ACC112 (cell line): ENCODE data around the gene SGIP1.
"Not testable (repeated sequence)": the region's sequence is repeated elsewhere in the genome, so short reads cannot be mapped to it uniquely, and the experiment has no call there.

Source experiments
- H2AFZ ChIP-seq: fragments of 200-600 bp; sonication (generic); one replicate; pipeline ENCODE4 v1.6.0; 2017; ENCODE audit warnings: antibody characterized with exemption, low read length; ENCODE audit not compliant: unreplicated experiment
- H3K27ac ChIP-seq: fragments of 200-600 bp; sonication (generic); 2 replicates; pipeline ENCODE4 v1.5.1; 2014; ENCODE audit warnings: low read depth, mild to moderate bottlenecking, antibody characterized with exemption, low read length, moderate library complexity
- H3K27me3 ChIP-seq: fragments of 200-600 bp; sonication (generic); 2 replicates; pipeline ENCODE4 v1.6.1; 2014; ENCODE audit warnings: mild to moderate bottlenecking, antibody characterized with exemption, low read length, moderate library complexity, mixed read lengths; ENCODE audit not compliant: insufficient read depth
- H3K36me3 ChIP-seq: fragments of 200-600 bp; sonication (generic); 2 replicates; pipeline ENCODE4 v1.6.1; 2016; ENCODE audit warnings: mild to moderate bottlenecking, antibody characterized with exemption, low read length, moderate library complexity, mixed read lengths; ENCODE audit not compliant: insufficient read depth
- H3K4me1 ChIP-seq: fragments of 200-600 bp; sonication (generic); one replicate; pipeline ENCODE4 v1.6.1; 2016; ENCODE audit warnings: low read length, mixed read lengths; ENCODE audit not compliant: insufficient read depth, unreplicated experiment, control insufficient read depth
- H3K4me3 ChIP-seq: fragments of 200-600 bp; sonication (generic); 2 replicates; pipeline ENCODE4 v1.5.1; 2014; ENCODE audit warnings: mild to moderate bottlenecking, low read depth, low read length
- H3K79me2 ChIP-seq: fragments of 200-600 bp; sonication (generic); one replicate; pipeline ENCODE4 v1.6.0; 2016; ENCODE audit warnings: low read length; ENCODE audit not compliant: control insufficient read depth, unreplicated experiment, insufficient read depth

The SGIP1 gene

DNA sequence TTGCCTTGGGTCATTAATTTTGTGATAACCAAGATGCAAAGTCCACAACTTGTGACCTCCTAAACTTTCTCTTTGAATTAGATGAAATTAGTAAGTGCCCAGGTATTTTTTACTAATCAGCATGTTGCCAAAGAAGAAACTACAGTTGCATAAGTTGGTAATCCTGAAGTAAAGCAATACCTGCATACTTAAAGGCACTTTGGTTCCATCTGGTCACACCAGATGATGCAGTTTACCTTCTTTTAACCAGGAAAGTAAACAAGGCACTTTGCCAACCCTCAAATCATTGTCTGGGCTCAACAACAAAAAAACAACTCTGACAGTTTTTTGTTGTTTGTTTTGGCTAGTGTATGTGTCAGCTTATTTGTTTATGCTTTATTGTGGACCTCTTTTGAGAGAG is 162.8 kb downstream of the SGIP1 start:
- Histone ChIP-seq H3K79me2 (no peaks in the 10 kb centered on the region), H3K4me3 (no peak overlapping the region), H3K36me3 (no peaks in the 10 kb centered on the region), H3K4me1 (no peaks in the 10 kb centered on the region), H3K27me3 (no peaks in the 10 kb centered on the region), H2AFZ (no peak overlapping the region), H3K27ac (no peak overlapping the region)

DNA sequence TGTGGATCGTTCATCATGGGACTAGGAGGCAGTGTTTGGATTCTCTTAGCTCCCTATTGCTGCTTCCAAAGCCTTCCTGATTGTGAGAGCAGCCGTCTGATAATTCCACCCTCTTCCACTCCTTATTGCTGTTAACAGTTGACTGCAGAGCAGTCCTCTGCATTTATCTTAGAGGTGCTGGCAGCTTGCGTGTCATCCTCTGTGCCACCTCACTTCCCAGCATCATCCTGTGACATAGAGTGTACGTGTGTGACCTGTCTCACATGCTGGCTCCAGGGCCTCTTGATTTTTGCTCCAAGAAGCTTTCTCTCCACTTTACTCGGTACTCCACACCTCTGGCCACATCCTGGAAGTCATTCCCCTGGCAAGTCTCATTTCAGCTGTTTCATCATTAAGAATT is 165.3 kb downstream of the SGIP1 start:
- Histone ChIP-seq H2AFZ (no peak overlapping the region), H3K4me3 (no peak overlapping the region), H3K36me3 (no peaks in the 10 kb centered on the region), H3K4me1 (no peaks in the 10 kb centered on the region), H3K27me3 (no peaks in the 10 kb centered on the region), H3K27ac (no peak overlapping the region), H3K79me2 (no peaks in the 10 kb centered on the region)

DNA sequence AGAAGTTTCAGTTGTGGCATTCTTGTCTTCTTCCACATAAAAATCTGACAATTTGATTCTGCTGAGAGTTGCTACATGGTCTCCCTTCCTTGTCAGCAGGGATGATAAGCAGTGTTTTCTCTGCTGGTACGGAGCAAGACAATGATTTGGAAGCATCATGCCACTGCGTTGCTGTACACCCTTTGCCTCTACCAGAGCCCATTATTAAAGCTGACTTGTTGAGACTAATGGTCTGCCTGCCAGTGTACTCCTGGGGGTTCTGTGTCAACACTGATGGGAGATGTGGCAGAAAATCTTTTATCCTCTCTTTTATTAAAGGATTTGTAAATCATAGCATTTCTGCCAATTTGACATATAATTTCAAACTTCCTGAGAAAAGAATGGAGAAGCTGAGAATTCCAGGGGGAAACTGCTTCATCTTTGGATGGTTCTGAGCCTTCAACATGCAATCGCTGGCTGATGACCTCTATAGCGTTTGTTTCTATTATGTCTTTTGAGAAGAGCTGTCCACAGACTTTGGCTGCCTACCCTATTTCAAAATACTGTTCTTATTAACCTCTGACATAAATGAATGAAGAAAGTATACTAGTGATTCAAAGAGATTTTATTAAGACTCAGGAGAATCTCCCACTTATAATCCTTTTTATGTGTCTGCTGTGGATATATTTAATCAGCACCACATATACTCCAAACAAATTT is 170.4 kb downstream of the SGIP1 start:
- no peak overlapping the region for H3K4me3 ChIP-seq
- H3K36me3 ChIP-seq, result no peaks in the 10 kb centered on the region
- no peak overlapping the region for H3K27ac ChIP-seq
- no peaks in the 10 kb centered on the region for H3K4me1 ChIP-seq
- H2AFZ ChIP-seq, result no peak overlapping the region
- H3K79me2 ChIP-seq, result no peaks in the 10 kb centered on the region
- H3K27me3 ChIP-seq, result no peaks in the 10 kb centered on the region

DNA sequence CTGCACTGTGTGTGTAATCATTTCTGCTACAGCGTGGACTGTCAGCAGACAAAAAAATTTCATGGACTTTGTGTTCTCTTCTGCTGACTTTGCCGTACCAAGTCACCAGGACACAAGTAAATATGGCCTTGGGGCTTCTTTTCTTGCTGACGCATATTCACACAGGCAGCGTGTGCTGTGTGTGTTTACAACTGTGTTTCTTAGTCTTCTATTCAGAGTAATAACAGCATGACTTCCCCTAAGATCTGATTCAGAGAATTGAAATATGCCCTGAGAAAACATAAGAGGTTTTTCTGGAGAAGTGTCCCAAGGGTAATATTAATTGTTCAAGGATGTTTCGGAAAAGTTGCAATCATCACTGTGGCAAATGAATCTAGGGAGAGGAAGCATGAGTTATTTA is 171.2 kb downstream of the SGIP1 start:
- H3K27ac ChIP-seq, result no peak overlapping the region

DNA sequence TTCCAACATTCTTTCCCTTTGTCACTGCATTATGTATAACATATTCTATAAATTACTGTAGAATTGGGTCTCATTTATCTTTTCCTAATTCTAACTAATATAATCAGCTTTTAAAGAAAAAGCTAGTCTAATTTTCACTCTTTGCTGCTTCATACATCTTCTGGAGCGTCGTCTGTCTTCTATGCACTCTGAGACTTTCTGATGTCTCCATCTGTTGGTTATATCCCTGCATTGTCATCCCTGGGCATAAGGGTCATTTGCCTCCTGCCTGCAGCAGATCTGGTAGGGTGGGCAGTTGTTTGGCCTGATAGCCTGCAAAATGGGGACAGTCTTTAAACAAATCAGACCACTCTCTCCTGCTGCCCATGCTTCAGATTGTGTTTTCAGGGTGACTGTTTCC is 177.5 kb downstream of the SGIP1 start:
- Histone ChIP-seq H3K4me3 (no peak overlapping the region), H3K4me1 (no peaks in the 10 kb centered on the region), H3K27me3 (no peaks in the 10 kb centered on the region), H3K27ac (no peak overlapping the region), H3K79me2 (no peaks in the 10 kb centered on the region), H2AFZ (no peak overlapping the region), H3K36me3 (no peaks in the 10 kb centered on the region)

More for the DNA sequence above, 171.2 kb downstream of the SGIP1 start:
- Histone ChIP-seq H3K4me1 (no peaks in the 10 kb centered on the region), H2AFZ (peak overlapping the region; percentile 19), H3K36me3 (no peaks in the 10 kb centered on the region), H3K79me2 (no peaks in the 10 kb centered on the region), H3K4me3 (no peak overlapping the region), H3K27me3 (no peaks in the 10 kb centered on the region)

GRCh38 chr1:66712839-66713238 is 178.9 kb downstream of the SGIP1 start:
- H3K79me2 ChIP-seq, result no peaks in the 10 kb centered on the region
- no peaks in the 10 kb centered on the region for H3K27me3 ChIP-seq
- H3K4me1 ChIP-seq, result no peaks in the 10 kb centered on the region
- H3K27ac ChIP-seq, result no peak overlapping the region
- H3K36me3 ChIP-seq, result no peaks in the 10 kb centered on the region
- no peak overlapping the region for H2AFZ ChIP-seq
- no peak overlapping the region for H3K4me3 ChIP-seq

GRCh38 chr1:66723985-66724384 is 190.0 kb downstream of the SGIP1 start:
- H3K36me3 ChIP-seq, result no peaks in the 10 kb centered on the region
- H3K27ac ChIP-seq, result no peak overlapping the region

DNA sequence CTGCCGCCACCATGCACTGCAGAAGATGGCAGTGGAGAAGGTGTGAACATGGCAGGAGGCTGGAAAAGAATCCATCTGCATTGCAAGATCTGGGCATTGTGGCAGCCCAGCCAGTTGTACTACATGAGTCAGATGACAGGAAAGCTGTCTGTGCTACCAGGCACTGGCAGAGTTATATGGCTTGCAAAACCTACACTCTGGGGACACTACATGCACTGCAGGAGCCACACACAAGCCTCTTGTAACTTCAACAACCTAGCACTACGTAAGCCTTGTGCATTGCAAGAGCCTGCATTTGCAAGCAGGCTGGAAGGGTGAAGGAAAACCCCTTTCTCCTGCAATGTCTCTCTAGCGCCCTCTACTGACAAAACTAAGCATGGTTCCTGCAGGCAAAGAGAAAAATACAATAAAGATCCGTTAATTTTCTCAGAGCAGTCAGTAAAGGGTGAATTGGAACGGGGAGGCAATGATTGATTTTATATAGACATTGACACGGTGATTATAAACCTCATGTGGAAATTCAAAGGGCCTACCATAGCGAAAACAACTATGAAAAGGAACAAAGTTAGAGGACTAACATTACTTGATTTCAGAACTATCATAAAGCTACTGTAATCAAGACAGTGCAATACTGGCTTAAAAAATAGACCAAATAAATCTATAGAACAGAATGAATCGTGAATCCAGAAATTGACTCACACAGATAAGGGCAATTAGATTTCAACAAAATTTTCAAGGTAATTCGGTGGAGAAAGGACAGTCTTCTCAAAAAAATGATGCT is 192.1 kb downstream of the SGIP1 start:
- H2AFZ ChIP-seq, result peak overlapping the region; percentile 21
- no peaks in the 10 kb centered on the region for H3K36me3 ChIP-seq
- H3K27ac ChIP-seq, result no peak overlapping the region
- no peak overlapping the region for H3K4me3 ChIP-seq
- H3K4me1 ChIP-seq, result peaks cover 13% of the 10 kb centered on the region
- no peaks in the 10 kb centered on the region for H3K79me2 ChIP-seq
- no peaks in the 10 kb centered on the region for H3K27me3 ChIP-seq

More at GRCh38 chr1:66723985-66724384, 190.0 kb downstream of the SGIP1 start:
- Histone ChIP-seq H3K27me3 (no peaks in the 10 kb centered on the region), H2AFZ (no peak overlapping the region), H3K4me1 (peaks cover 13% of the 10 kb centered on the region), H3K79me2 (no peaks in the 10 kb centered on the region), H3K4me3 (no peak overlapping the region)

GRCh38 chr1:66728021-66728420 is 194.1 kb downstream of the SGIP1 start:
- peak overlapping the region; percentile 27 for H3K27ac ChIP-seq
- H3K36me3 ChIP-seq, result no peaks in the 10 kb centered on the region
- H3K4me1 ChIP-seq, result peaks cover 29% of the 10 kb centered on the region
- no peaks in the 10 kb centered on the region for H3K79me2 ChIP-seq
- no peak overlapping the region for H2AFZ ChIP-seq
- no peak overlapping the region for H3K4me3 ChIP-seq
- no peaks in the 10 kb centered on the region for H3K27me3 ChIP-seq

DNA sequence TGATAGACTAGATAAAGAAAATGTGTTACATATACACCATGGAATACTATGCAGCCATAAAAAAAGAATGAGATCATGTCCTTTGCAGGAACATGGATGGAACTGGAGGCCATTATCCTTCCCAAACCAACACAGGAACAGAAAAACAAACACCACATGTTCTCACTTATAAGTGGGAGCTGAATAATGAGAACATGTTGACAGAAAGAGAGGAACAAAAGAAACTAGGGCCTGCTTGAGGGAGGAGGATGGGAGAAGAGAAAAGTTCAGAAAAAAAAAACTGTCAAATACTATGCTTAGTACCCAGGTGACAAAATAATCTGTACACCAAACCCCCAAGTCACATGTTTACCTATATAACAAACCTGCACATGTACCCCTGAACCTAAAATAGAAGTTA is 194.8 kb downstream of the SGIP1 start:
- peaks cover 36% of the 10 kb centered on the region for H3K4me1 ChIP-seq

GRCh38 chr1:66729119-66729518 is 195.2 kb downstream of the SGIP1 start:
- peaks cover 38% of the 10 kb centered on the region for H3K4me1 ChIP-seq
- no peaks in the 10 kb centered on the region for H3K79me2 ChIP-seq
- no peak overlapping the region for H3K4me3 ChIP-seq
- H3K36me3 ChIP-seq, result no peaks in the 10 kb centered on the region
- no peaks in the 10 kb centered on the region for H3K27me3 ChIP-seq
- H3K27ac ChIP-seq, result no peak overlapping the region
- no peak overlapping the region for H2AFZ ChIP-seq

More for the DNA sequence above, 194.8 kb downstream of the SGIP1 start:
- not testable (repeated sequence) for H2AFZ ChIP-seq, H3K36me3 ChIP-seq, H3K79me2 ChIP-seq, H3K27me3 ChIP-seq, H3K4me3 ChIP-seq, H3K27ac ChIP-seq
